Fibroblast of mammary gland (primary cell): ENCODE data around the gene EIF1.

Experiments
- DNase-seq: peaks from one replicate; pipeline ENCODE4 v3.0.0-alpha.2; 2010; ENCODE audit warnings: low read depth
- H3K4me3 ChIP-seq: 2 replicates; pipeline ENCODE4 v1.5.1; 2011; ENCODE audit warnings: low read depth, mild to moderate bottlenecking, low read length, moderate library complexity; ENCODE audit not compliant: control insufficient read depth
- CTCF ChIP-seq: conservative IDR thresholded peaks from 2 replicates; pipeline ENCODE4 v1.5.1; 2011; ENCODE audit warnings: low read depth, low read length, inconsistent platforms; ENCODE audit not compliant: control insufficient read depth, insufficient read depth

EIF1 gene

GRCh38 chr17:41647940-41648410 lies 40.7 kb upstream of the EIF1 start:
- peak; percentile 82 for TF ChIP-seq CTCF
- peak; percentile 51 for DNase-seq
- peak overlapping the region; percentile 22 for H3K4me3 ChIP-seq

- peak; percentile 84 for TF ChIP-seq CTCF
- peak overlapping the region; percentile 33 for H3K4me3 ChIP-seq
- peak; percentile 74 for DNase-seq
These were observed 40.1 kb upstream of the EIF1 start for GRCh38 chr17:41648411-41649195.

- no peak overlapping the region for H3K4me3 ChIP-seq
- TF ChIP-seq CTCF, result no peak
- DNase-seq, result no peak
These were observed 38.7 kb upstream of the EIF1 start for GRCh38 chr17:41649923-41650519.

- no peak overlapping the region for H3K4me3 ChIP-seq
- DNase-seq, result no peak
- no peak for TF ChIP-seq CTCF
These were observed 37.7 kb upstream of the EIF1 start for GRCh38 chr17:41650794-41651624.

GRCh38 chr17:41651625-41652460 lies 36.8 kb upstream of the EIF1 start:
- no peak for TF ChIP-seq CTCF
- DNase-seq, result no peak
- no peak overlapping the region for H3K4me3 ChIP-seq

- H3K4me3 ChIP-seq, result no peak overlapping the region
- no peak for DNase-seq
- no peak for TF ChIP-seq CTCF
These were observed 36.2 kb upstream of the EIF1 start for GRCh38 chr17:41652461-41652970.
